Naive B cell (primary cell): ENCODE data around the gene PGGHG. TPM values are rescaled to one million over a fixed set of nuclear protein-coding genes. Genes with fewer than 3 reads are reported as not detected.

Experiments used
- ATAC-seq, 2 donors: fragments of 150-1000 bp; cut with Tn5 transposase; 2 replicates each; pipeline ENCODE4 v1.10.0; 2021; ENCODE audit warnings: low read depth in 2 of 2, mild to moderate bottlenecking in 2 of 2, moderate library complexity in 2 of 2
- DNase-seq: peaks from one replicate; pipeline ENCODE4 v3.0.0; 2022
- H3K27ac Mint-ChIP-seq, 6 donors: one replicate each; pipeline ENCODE4 v1.8.0; 2020 to 2022; ENCODE audit warnings: mild to moderate bottlenecking in 6 of 6, mixed read lengths in 6 of 6, moderate library complexity in 5 of 6, inconsistent platforms in 2 of 6
- H3K27me3 Mint-ChIP-seq, 3 donors: one replicate each; pipeline ENCODE4 v1.8.0; 2021 to 2022; ENCODE audit warnings: mixed read lengths in 3 of 3, mild to moderate bottlenecking in 1 of 3
- H3K36me3 Mint-ChIP-seq, 2 donors: one replicate each; pipeline ENCODE4 v1.8.0; 2020 to 2022; ENCODE audit warnings: mixed read lengths in 2 of 2, inconsistent platforms in 1 of 2, mild to moderate bottlenecking in 1 of 2
- H3K4me1 Mint-ChIP-seq, 3 donors: one replicate each; pipeline ENCODE4 v1.8.0; 2020 to 2022; ENCODE audit warnings: mixed read lengths in 3 of 3, inconsistent platforms in 1 of 3, mild to moderate bottlenecking in 1 of 3, moderate library complexity in 1 of 3
- H3K4me3 Mint-ChIP-seq, 8 donors: one replicate each; pipeline ENCODE4 v1.8.0; 2020 to 2022; ENCODE audit warnings: mild to moderate bottlenecking in 8 of 8, mixed read lengths in 8 of 8, moderate library complexity in 8 of 8, inconsistent platforms in 2 of 8
- H3K9me3 Mint-ChIP-seq, 7 donors: one replicate each; pipeline ENCODE4 v1.8.0; 2020 to 2022; ENCODE audit warnings: mixed read lengths in 7 of 7, mild to moderate bottlenecking in 5 of 7, inconsistent platforms in 2 of 7, moderate library complexity in 1 of 7
- polyA plus RNA-seq, 6 donors: library from polyadenylated mRNA; unstranded; fragments of 300-500 nt; fragmentation: Illumina TruSeq; gene quantifications; one replicate each; pipeline ENCODE4 v1.2.3, GENCODE V29; 2021; ENCODE audit warnings: low read depth in 6 of 6

Gene PGGHG
- polyA plus RNA-seq, 6 donors from 2014 or later = 3.4 to 8.3 (median 4.3) TPM

- Mint-ChIP-seq H3K4me3 (no peak overlapping the region), H3K9me3 (peaks cover 0 to 7% (median 2%) of the 10 kb centered on the region in 7 donors), H3K27ac (peak overlapping the region in 1 of 6 donors; percentile 65), H3K4me1 (peaks cover 14 to 35% (median 22%) of the 10 kb centered on the region in 3 donors), H3K27me3 (no peaks in the 10 kb centered on the region), H3K36me3 (peaks cover 0 to 7% of the 10 kb centered on the region in 2 donors)
- DNase-seq = no peak
- no peak for ATAC-seq
Measured at GRCh38 chr11:344836-345578, 56.1 kb downstream of the PGGHG start.

Other genes starting within 250 kb of the PGGHG start
- gene SCGB1C1, start 96.0 kb upstream of the PGGHG start, polyA plus RNA-seq = 1 to 10 TPM in 2 of 6 donors, not detected in 4; 1.9 to 2.1 TPM
- gene BET1L, start 81.7 kb upstream of the PGGHG start, polyA plus RNA-seq = 10 to 100 TPM; 23.4 to 72.3 (median 44.7) TPM
- gene RIC8A, start 81.4 kb upstream of the PGGHG start, polyA plus RNA-seq = 10 to 100 TPM; 66.8 to 83.6 (median 72.6) TPM
- 10 to 100 TPM in 3 of 6 donors, 1 to 10 TPM in 3; 1.4 to 14.2 (median 8.8) TPM for gene SIRT3, start 52.8 kb upstream of the PGGHG start, polyA plus RNA-seq
- 100 to 1,000 TPM; 193 to 258 (median 215) TPM for gene PSMD13, start 52.1 kb upstream of the PGGHG start, polyA plus RNA-seq
- gene NLRP6, start 10.7 kb upstream of the PGGHG start, polyA plus RNA-seq = 1 to 10 TPM; 1.4 to 3.3 (median 2.2) TPM
- not detected for gene IFITM5, start 10.4 kb downstream of the PGGHG start, polyA plus RNA-seq
- 1,000 to 10,000 TPM in 4 of 6 donors, 100 to 1,000 TPM in 2; 915 to 1,467 (median 1,288) TPM for gene IFITM2, start 18.7 kb downstream of the PGGHG start, polyA plus RNA-seq
- 100 to 1,000 TPM; 152 to 299 (median 164) TPM for gene IFITM1, start 24.9 kb downstream of the PGGHG start, polyA plus RNA-seq
- gene IFITM3, start 31.7 kb downstream of the PGGHG start, polyA plus RNA-seq = 100 to 1,000 TPM in 1 of 6 donors, 10 to 100 TPM in 3, 1 to 10 TPM in 1, under 1 TPM in 1; 0.71 to 178 (median 64.1) TPM
- gene B4GALNT4, start 80.4 kb downstream of the PGGHG start, polyA plus RNA-seq = not detected
- gene PKP3, start 105.1 kb downstream of the PGGHG start, polyA plus RNA-seq = under 1 TPM in 2 of 6 donors, not detected in 4; 0.09 to 0.13 TPM
- 10 to 100 TPM; 30.4 to 72.0 (median 53.5) TPM for gene SIGIRR, start 125.9 kb downstream of the PGGHG start, polyA plus RNA-seq
- 1 to 10 TPM in 5 of 6 donors, not detected in 1; 1.9 to 4.5 (median 3.4) TPM for gene ANO9, start 152.9 kb downstream of the PGGHG start, polyA plus RNA-seq
- 10 to 100 TPM in 4 of 6 donors, 1 to 10 TPM in 2; 5.5 to 12.3 (median 10.3) TPM for gene PTDSS2, start 161.2 kb downstream of the PGGHG start, polyA plus RNA-seq
- 100 to 1,000 TPM in 4 of 6 donors, 10 to 100 TPM in 2; 73.2 to 132 (median 114) TPM for gene RNH1, start 218.1 kb downstream of the PGGHG start, polyA plus RNA-seq
- 10 to 100 TPM; 11.2 to 25.1 (median 13.8) TPM for gene HRAS, start 246.4 kb downstream of the PGGHG start, polyA plus RNA-seq
- 1 to 10 TPM in 2 of 6 donors, under 1 TPM in 3, not detected in 1; 0.66 to 1.6 (median 0.92) TPM for gene LRRC56, start 248.4 kb downstream of the PGGHG start, polyA plus RNA-seq